ENCODE results near the gene ZNF69. TPM values are rescaled to one million over a fixed set of nuclear protein-coding genes. Genes with fewer than 3 reads are reported as not detected.
A peak's percentile ranks its signal among the peaks of the same experiment; 100 is the strongest.
"Not testable (repeated sequence)": the region's sequence is repeated elsewhere in the genome, so short reads cannot be mapped to it uniquely, and the experiment has no call there.

The ZNF69 gene
- total RNA-seq, 2 donors from 2014 or later, result 1.8 to 1.9 TPM

- not testable (repeated sequence) for ATAC-seq
Measured at GRCh38 chr19:11935829-11936228, 48.2 kb downstream of the ZNF69 start.

DNA sequence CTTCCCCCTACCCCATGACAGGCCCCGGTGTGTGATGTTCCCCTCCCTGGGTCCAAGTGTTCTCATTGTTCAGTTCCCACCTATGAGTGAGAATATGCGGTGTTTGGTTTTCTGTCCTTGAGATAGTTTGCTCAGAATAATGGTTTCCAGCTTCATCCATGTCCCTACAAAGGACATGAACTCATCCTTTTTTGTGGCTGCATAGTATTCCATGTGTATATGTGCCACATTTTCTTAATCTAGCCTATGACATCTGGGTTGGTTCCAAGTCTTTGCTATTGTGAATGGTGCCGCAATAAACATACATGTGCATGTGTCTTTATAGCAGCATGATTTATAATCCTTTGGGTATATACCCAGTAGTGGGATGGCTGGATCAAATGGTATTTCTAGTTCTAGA is 50.8 kb downstream of the ZNF69 start:
- peaks cover 72 to 80% of the 10 kb centered on the region in 2 donors for H3K36me3 Mint-ChIP-seq
- ATAC-seq; H3K27ac Mint-ChIP-seq; DNase-seq (ENCODE audit: low spot score in 2 of 2): not testable (repeated sequence)
- H3K9me3 Mint-ChIP-seq, result peaks cover 21 to 23% of the 10 kb centered on the region in 2 donors

More at GRCh38 chr19:11935829-11936228, 48.2 kb downstream of the ZNF69 start:
- Mint-ChIP-seq H3K36me3 (peaks cover 55 to 64% of the 10 kb centered on the region in 2 donors), H3K9me3 (peaks cover 8 to 10% of the 10 kb centered on the region in 2 donors)
- not testable (repeated sequence) for H3K27ac Mint-ChIP-seq; DNase-seq (ENCODE audit: low spot score in 2 of 2)

DNA sequence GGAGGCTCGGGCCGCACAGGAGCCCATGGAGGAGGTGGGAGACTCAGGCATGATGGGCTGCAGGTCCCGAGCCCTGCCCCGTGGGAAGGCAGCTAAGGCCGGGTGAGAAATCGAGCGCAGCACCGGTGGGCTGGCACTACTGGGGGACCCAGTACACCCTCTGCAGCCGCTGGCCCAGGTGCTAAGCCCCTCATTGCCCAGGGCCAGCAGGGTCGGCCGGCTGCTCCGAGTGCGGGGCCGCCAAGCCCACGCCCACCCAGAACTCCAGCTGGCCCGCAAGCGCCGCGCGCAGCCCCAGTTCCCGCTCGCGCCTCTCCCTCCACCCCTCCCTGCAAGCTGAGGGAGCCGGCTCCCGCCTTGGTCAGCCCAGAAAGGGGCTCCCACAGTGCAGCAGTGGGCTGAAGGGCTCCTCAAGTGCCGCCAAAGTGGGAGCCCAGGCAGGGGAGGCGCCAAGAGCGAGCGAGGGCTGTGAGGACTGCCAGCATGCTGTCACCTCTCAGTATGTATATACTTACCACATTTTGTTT is 53.8 kb downstream of the ZNF69 start:
- H3K27ac Mint-ChIP-seq; ATAC-seq; DNase-seq (ENCODE audit: low spot score in 2 of 2): not testable (repeated sequence)
- H3K36me3 Mint-ChIP-seq, result peaks cover 86 to 94% of the 10 kb centered on the region in 2 donors
- H3K9me3 Mint-ChIP-seq, result peaks cover 35 to 44% of the 10 kb centered on the region in 2 donors

DNA sequence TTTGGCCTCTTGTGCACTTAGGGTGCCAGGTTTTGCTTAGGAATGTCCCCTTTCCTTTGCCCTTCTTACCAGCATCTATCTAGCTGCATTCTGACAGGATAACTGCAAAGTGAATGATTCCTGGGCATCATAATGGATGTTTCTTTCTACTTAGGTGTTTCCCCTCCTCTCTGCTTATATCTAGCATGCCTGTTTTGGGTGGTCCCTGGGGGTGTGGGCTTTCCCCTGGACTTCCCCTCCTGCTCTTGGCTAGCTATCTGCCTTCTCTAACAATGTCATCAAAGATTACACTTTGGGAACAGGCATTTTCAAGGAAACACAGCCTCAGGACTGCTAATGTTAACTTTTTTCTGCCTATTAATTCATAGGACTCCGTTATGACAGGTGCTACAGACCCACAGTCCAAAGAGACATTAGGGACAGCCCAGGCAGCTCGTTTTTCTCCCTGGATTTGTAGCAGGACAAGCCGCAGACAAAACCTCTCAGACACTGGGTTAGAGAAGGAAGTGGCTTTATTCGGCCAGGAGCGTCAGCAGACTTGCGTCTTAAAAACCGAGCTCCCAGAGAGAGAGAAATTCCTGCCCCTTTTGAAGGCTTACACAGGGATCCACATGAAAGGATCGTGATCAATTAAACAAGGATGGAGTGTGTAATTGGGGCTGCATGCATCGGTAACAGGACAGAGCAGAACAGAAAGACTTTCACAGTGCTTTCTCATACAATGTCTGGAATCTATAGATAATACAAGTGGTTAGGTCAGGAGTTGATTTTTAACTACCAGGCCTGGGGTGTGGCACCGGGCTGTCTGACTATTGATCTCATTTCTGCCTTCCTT is 54.6 kb downstream of the ZNF69 start:
- ATAC-seq (no peak), DNase-seq (ENCODE audit: low spot score in 2 of 2) (no peak)
- H3K27ac Mint-ChIP-seq, result no peak overlapping the region
- H3K36me3 Mint-ChIP-seq, result peaks cover 88 to 94% of the 10 kb centered on the region in 2 donors
- peaks cover 43 to 47% of the 10 kb centered on the region in 2 donors for H3K9me3 Mint-ChIP-seq

- Mint-ChIP-seq H3K36me3 (peaks cover 90 to 95% of the 10 kb centered on the region in 2 donors), H3K27ac (no peak overlapping the region), H3K9me3 (peaks cover 43 to 50% of the 10 kb centered on the region in 2 donors)
- ATAC-seq (no peak), DNase-seq (ENCODE audit: low spot score in 2 of 2) (no peak)
Measured at GRCh38 chr19:11942843-11943108, 55.2 kb downstream of the ZNF69 start.

- Mint-ChIP-seq H3K36me3 (peaks cover 96 to 99% of the 10 kb centered on the region in 2 donors), H3K27ac (no peak overlapping the region), H3K9me3 (peaks cover 58 to 62% of the 10 kb centered on the region in 2 donors)
- DNase-seq (ENCODE audit: low spot score in 2 of 2) (no peak), ATAC-seq (no peak)
Measured at GRCh38 chr19:11944656-11945055, 57.1 kb downstream of the ZNF69 start.

DNA sequence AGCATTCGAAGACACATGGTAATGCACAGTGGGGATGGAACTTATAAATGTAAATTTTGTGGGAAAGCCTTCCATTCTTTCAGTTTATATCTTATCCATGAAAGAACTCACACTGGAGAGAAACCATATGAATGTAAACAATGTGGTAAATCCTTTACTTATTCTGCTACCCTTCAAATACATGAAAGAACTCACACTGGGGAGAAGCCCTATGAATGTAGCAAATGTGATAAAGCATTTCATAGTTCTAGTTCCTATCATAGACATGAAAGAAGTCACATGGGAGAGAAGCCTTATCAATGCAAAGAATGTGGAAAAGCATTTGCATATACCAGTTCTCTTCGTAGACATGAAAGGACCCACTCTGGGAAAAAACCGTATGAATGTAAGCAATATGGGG is 61.1 kb downstream of the ZNF69 start:
- peak overlapping the region in 1 of 2 donors; percentile 77 for H3K27ac Mint-ChIP-seq
- DNase-seq (ENCODE audit: low spot score in 2 of 2), result no peak
- peaks cover 60 to 76% of the 10 kb centered on the region in 2 donors for H3K9me3 Mint-ChIP-seq
- H3K36me3 Mint-ChIP-seq, result peaks cover 94% of the 10 kb centered on the region in 2 donors
- no peak for ATAC-seq

- Mint-ChIP-seq H3K27ac (peak overlapping the region in 1 of 2 donors; percentile 77), H3K36me3 (peaks cover 90 to 93% of the 10 kb centered on the region in 2 donors), H3K9me3 (peaks cover 55 to 71% of the 10 kb centered on the region in 2 donors)
- no peak for DNase-seq (ENCODE audit: low spot score in 2 of 2)
- ATAC-seq, result no peak
Measured at GRCh38 chr19:11949201-11949600, 61.6 kb downstream of the ZNF69 start.

- peak overlapping the region in 1 of 2 donors; percentile 77 for H3K27ac Mint-ChIP-seq
- H3K9me3 Mint-ChIP-seq, result peaks cover 52 to 68% of the 10 kb centered on the region in 2 donors
- not testable (repeated sequence) for DNase-seq (ENCODE audit: low spot score in 2 of 2); ATAC-seq
- peaks cover 86 to 91% of the 10 kb centered on the region in 2 donors for H3K36me3 Mint-ChIP-seq
Measured at GRCh38 chr19:11949614-11950080, 62.1 kb downstream of the ZNF69 start.

DNA sequence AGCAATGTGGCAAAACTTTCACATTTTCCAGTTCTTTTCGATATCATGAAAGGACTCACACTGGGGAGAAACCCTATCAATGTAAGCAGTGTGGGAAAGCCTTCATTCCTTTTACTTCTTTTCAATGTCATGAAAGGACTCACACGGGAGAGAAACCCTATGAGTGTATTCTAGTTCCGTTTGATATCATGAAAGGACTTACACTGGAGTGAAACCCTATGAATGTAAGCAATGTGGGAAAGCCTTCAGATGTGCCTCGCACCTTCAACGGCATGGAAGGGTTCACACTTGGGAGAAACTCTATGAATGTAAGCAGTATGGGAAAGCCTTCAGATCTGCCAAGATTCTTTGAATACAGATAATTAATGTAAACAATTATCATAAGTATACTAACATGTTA is 62.7 kb downstream of the ZNF69 start:
- no peak for ATAC-seq
- no peak overlapping the region for H3K27ac Mint-ChIP-seq
- no peak for DNase-seq (ENCODE audit: low spot score in 2 of 2)
- peaks cover 47 to 63% of the 10 kb centered on the region in 2 donors for H3K9me3 Mint-ChIP-seq
- H3K36me3 Mint-ChIP-seq, result peaks cover 79 to 91% of the 10 kb centered on the region in 2 donors

Other genes starting within 250 kb of the ZNF69 start
- gene ZNF823, start 148.8 kb upstream of the ZNF69 start, total RNA-seq, result 1 to 10 TPM; 3.0 to 7.1 TPM
- 10 to 100 TPM in 1 of 2 donors, 1 to 10 TPM in 1; 2.8 to 10.1 TPM for gene ZNF441, start 120.8 kb upstream of the ZNF69 start, total RNA-seq
- 1 to 10 TPM; 1.3 to 2.2 TPM for gene ZNF491, start 89.3 kb upstream of the ZNF69 start, total RNA-seq
- 1 to 10 TPM; 8.3 to 10.0 TPM for gene ZNF440, start 73.5 kb upstream of the ZNF69 start, total RNA-seq
- gene ZNF439, start 39.1 kb upstream of the ZNF69 start, total RNA-seq, result 10 to 100 TPM in 1 of 2 donors, 1 to 10 TPM in 1; 7.4 to 11.2 TPM
- 10 to 100 TPM; 17.6 to 18.7 TPM for gene ZNF700, start 37.3 kb downstream of the ZNF69 start, total RNA-seq
- 1 to 10 TPM in 1 of 2 donors, under 1 TPM in 1; 0.82 to 1.0 TPM for gene ZNF763, start 77.3 kb downstream of the ZNF69 start, total RNA-seq
- 1 to 10 TPM; 1.4 to 1.8 TPM for gene ZNF433, start 147.9 kb downstream of the ZNF69 start, total RNA-seq
- 1 to 10 TPM in 1 of 2 donors, under 1 TPM in 1; 0.59 to 1.3 TPM for gene ZNF878, start 165.2 kb downstream of the ZNF69 start, total RNA-seq
- gene ZNF844, start 176.9 kb downstream of the ZNF69 start, total RNA-seq, result 1 to 10 TPM; 1.6 to 8.3 TPM